Ammon's horn (tissue), 1 donor: ENCODE data around the gene NKX1-1.

Experiments
- DNase-seq: peaks from one replicate; pipeline ENCODE4 v3.0.0-alpha.2; 2016; ENCODE audit warnings: low spot score

NKX1-1 gene

GRCh38 chr4:1416948-1417260, 10.7 kb upstream of the NKX1-1 start:
- no peak for DNase-seq

GRCh38 chr4:1416051-1416947, 10.1 kb upstream of the NKX1-1 start:
- DNase-seq = no peak

GRCh38 chr4:1415681-1415981, 9.4 kb upstream of the NKX1-1 start:
- DNase-seq = no peak

GRCh38 chr4:1414831-1415680, 8.8 kb upstream of the NKX1-1 start:
- DNase-seq = no peak

- no peak for DNase-seq
Observed at GRCh38 chr4:1413687-1414479, 7.6 kb upstream of the NKX1-1 start.

- no peak for DNase-seq
Observed at GRCh38 chr4:1413204-1413663, 7.0 kb upstream of the NKX1-1 start.

GRCh38 chr4:1412376-1413203, 6.3 kb upstream of the NKX1-1 start:
- no peak for DNase-seq

GRCh38 chr4:1411436-1412375, 5.5 kb upstream of the NKX1-1 start:
- DNase-seq = no peak

- no peak for DNase-seq
Observed at GRCh38 chr4:1410491-1411325, 4.5 kb upstream of the NKX1-1 start.

GRCh38 chr4:1409491-1410425, 3.5 kb upstream of the NKX1-1 start:
- no peak for DNase-seq

- DNase-seq = no peak
Observed at GRCh38 chr4:1409079-1409478, 2.8 kb upstream of the NKX1-1 start.

GRCh38 chr4:1408418-1408817, 2.2 kb upstream of the NKX1-1 start:
- no peak for DNase-seq

- no peak for DNase-seq
Observed at GRCh38 chr4:1407657-1408333, 1.6 kb upstream of the NKX1-1 start.

GRCh38 chr4:1406981-1407656, 877 bp upstream of the NKX1-1 start:
- DNase-seq = no peak

GRCh38 chr4:1405636-1406393, 427 bp downstream of the NKX1-1 start:
- DNase-seq = no peak

GRCh38 chr4:1405254-1405635, 997 bp downstream of the NKX1-1 start:
- no peak for DNase-seq
